GM12874 (cell line): Measurements from ENCODE around the gene PDHB.

Experiments used
- TF ChIP-seq, protein P1 (sequence below): IDR thresholded peaks from 2 replicates; pipeline ENCODE4 v1.5.1; 2011; ENCODE audit warnings: low read depth, mild to moderate bottlenecking, control low read depth, low read length, moderate library complexity; ENCODE audit not compliant: insufficient read depth

Gene PDHB

GRCh38 chr3:58462829-58463180 lies 29.2 kb upstream of the PDHB start:
- TF ChIP-seq, protein P1, sequence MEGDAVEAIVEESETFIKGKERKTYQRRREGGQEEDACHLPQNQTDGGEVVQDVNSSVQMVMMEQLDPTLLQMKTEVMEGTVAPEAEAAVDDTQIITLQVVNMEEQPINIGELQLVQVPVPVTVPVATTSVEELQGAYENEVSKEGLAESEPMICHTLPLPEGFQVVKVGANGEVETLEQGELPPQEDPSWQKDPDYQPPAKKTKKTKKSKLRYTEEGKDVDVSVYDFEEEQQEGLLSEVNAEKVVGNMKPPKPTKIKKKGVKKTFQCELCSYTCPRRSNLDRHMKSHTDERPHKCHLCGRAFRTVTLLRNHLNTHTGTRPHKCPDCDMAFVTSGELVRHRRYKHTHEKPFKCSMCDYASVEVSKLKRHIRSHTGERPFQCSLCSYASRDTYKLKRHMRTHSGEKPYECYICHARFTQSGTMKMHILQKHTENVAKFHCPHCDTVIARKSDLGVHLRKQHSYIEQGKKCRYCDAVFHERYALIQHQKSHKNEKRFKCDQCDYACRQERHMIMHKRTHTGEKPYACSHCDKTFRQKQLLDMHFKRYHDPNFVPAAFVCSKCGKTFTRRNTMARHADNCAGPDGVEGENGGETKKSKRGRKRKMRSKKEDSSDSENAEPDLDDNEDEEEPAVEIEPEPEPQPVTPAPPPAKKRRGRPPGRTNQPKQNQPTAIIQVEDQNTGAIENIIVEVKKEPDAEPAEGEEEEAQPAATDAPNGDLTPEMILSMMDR: no peak

GRCh38 chr3:58459160-58459559 lies 25.5 kb upstream of the PDHB start:
- TF ChIP-seq, protein P1: no peak

GRCh38 chr3:58452176-58452575 lies 18.5 kb upstream of the PDHB start:
- TF ChIP-seq, protein P1: no peak

DNA sequence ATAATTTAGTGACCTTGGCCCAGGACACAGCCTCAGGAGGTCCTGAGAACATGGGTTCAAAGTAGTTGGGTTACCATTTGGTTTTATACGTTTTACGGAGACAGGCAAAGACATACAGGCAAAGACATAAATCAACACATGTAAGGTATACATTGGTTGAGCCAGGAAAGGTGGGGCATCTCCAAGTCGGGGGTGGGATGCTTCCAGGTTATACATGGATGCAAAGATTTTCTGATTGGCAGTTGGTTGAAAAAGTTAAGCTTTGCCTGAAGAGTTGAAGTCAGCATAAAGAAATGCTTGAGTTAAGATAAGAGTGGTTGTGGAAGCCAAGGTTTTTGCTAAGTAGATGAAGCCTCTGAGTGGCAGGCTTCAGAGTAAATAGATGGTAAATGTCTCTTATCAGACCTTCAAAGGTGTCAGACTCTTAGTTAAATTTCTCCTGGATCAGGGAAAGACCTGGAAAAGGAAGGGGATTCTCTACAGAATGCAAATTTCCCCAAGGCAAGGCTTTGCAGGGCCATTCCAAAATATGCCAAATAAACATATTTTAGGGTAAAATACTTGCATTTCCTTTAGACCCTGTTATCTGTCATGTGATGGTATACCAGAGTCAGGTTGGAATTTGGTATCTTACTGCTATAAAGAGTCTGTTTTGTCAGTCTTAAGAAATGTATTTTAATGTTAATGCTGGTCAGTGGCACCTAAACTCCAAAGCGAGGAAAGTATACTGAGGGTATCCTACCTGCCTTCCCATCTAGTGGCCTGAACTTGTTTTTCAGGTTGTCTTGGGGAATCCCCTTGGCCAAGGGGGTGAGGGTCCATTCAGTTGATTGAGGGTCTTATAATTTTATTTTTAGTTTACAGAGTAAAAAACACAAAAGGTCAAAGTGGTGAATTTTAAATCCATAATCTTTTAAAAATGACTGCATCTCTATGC lies 8.2 kb upstream of the PDHB start:
- TF ChIP-seq, protein P1: no peak

- TF ChIP-seq, protein P1: no peak
Measured at GRCh38 chr3:58434990-58435389, 1.4 kb upstream of the PDHB start.

DNA sequence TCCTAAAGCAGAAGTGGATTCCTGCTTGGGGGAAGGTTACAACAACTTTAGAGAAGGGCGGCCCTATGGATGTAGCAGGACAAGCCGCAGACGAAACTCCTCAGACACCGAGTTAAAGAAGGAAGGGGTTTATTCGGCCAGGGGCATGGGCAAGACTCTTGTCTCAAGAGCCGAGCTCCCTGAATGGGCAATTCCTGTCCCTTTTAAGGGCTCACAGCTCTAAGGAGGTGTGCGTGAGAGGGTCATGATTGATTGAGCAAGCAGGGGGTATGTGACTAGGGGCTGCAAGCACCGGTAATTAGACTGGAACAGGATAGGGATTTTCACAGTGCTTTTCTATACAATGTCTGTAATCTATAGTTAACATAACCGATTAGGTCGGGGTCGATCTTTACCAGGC lies 879 bp upstream of the PDHB start:
- TF ChIP-seq, protein P1: no peak

DNA sequence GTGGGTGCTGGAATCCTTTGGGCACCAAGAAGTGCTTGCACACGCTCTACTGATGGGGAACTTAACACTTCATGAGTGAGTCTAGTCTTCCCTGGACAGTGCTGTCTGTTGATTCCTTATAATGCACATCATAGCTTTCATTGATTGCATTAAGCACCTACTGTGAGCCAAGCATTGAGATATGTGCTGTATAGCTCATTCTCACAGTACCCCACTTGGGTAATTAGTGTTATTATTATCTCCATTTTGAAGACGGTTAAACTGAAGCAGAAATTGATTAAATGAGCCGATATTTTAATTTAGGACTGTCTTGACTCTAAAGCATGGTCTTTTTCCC lies 504 bp upstream of the PDHB start:
- TF ChIP-seq, protein P1: no peak
